ENCODE data around the gene PRDM16. TPM values are rescaled to one million over a fixed set of nuclear protein-coding genes. Genes with fewer than 3 reads are reported as not detected.

PRDM16 gene
- total and polyA plus RNA-seq, 7 donors: 0.04 to 1.2 (median 0.31) TPM

DNA sequence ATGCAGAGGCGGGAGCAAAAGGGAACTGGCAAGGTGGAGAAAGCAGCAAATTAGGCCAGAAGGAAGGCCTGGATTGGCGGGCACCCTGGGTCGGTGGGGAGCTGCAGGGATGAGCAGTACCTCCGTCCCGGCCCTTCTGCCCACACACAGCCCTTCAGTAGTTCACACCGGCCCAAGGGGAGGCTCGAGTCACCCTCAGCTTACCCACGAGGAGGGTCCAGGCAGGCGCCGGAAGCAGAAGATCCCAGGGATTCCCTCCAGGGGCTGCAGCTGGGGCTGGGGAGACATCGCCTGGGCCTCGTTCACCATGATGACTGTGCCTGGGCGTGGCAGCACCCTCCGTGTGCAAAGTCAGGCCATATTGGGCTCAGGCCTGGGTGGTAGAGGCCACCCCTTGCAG is 190.0 kb downstream of the PRDM16 start:
- no peaks in the 10 kb centered on the region for H3K9me3 ChIP-seq
- H3K27ac ChIP-seq: no peak overlapping the region
- H3K4me1 ChIP-seq: no peaks in the 10 kb centered on the region
- peaks cover 0 to 17% (median 0%) of the 10 kb centered on the region in 3 donors for H3K27me3 ChIP-seq (ENCODE audit: insufficient read depth in 3 of 3, low read length in 2 of 3)
- ATAC-seq (no peak), DNase-seq (no peak)
- H3K4me3 ChIP-seq: no peak overlapping the region
- intact Hi-C loops (cut with DNase I): no loop called here
- H3K36me3 ChIP-seq (ENCODE audit: insufficient read depth in 1 of 2, low read depth in 1 of 2): no peaks in the 10 kb centered on the region
- WGBS, 3 donors: 69 to 79% (median 72%) methylated on average over 14 of the region's 14 CpGs
- TF ChIP-seq, protein P1, sequence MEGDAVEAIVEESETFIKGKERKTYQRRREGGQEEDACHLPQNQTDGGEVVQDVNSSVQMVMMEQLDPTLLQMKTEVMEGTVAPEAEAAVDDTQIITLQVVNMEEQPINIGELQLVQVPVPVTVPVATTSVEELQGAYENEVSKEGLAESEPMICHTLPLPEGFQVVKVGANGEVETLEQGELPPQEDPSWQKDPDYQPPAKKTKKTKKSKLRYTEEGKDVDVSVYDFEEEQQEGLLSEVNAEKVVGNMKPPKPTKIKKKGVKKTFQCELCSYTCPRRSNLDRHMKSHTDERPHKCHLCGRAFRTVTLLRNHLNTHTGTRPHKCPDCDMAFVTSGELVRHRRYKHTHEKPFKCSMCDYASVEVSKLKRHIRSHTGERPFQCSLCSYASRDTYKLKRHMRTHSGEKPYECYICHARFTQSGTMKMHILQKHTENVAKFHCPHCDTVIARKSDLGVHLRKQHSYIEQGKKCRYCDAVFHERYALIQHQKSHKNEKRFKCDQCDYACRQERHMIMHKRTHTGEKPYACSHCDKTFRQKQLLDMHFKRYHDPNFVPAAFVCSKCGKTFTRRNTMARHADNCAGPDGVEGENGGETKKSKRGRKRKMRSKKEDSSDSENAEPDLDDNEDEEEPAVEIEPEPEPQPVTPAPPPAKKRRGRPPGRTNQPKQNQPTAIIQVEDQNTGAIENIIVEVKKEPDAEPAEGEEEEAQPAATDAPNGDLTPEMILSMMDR (IDR thresholded peaks at IDR 0.05): no peak

DNA sequence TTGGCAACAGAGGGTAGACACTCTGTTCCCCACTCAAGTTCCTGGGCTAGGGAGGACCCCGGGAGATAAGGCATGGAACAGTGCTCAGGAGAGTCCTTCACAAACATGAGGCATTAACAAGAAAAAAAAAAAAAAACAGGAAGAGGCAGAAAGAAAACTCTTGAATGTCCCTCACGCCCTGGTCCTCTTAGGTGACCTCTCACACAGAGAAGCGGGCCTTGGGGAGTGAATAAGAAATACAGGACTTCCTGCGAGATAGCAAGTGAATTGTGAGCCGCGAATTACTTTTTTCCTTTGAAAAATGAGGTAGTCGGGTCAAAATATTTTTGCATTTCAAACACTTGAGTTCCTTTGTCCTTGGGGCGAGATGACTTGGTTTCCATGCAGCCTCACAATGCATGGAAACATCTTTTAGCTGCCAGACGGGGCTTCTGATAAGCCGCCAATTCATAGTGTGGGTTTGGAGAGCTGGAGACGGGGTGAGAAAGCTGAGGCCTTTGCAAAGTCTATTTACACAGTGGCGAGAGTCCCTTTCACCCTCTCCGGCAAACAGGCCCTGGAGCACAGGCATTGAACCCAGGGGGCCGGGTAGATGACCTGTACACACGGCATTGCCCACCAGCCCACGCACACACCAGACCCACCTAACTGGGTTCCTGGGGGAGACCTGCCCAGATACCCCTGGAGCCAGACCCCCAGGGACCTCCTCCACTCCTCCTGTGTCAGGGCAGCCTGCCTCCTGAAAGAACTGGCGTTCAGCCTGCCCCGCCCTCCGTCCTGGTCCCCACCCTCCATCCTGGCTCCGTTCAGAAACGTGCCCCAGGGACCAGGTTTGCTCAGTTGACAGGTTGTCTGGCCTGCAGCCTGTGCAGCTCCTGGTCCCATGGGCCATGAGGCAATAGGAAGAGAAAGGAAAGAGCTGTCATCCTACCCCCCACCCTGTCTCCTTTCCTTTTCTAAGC is 192.3 kb downstream of the PRDM16 start:
- TF ChIP-seq, protein P1 (IDR thresholded peaks at IDR 0.05): no peak
- Histone ChIP-seq H3K27me3 (ENCODE audit: insufficient read depth in 3 of 3, low read length in 2 of 3) (peaks cover 0 to 20% (median 9%) of the 10 kb centered on the region in 3 donors), H3K36me3 (ENCODE audit: insufficient read depth in 1 of 2, low read depth in 1 of 2) (no peaks in the 10 kb centered on the region), H3K9me3 (no peaks in the 10 kb centered on the region), H3K4me1 (no peaks in the 10 kb centered on the region), H3K27ac (no peak overlapping the region), H3K4me3 (no peak overlapping the region)
- ATAC-seq: no peak
- WGBS, 3 donors: 65 to 76% (median 75%) methylated on average over 21 of the region's 21 CpGs
- no peak for DNase-seq
- intact Hi-C loops (cut with DNase I): no loop called here

DNA sequence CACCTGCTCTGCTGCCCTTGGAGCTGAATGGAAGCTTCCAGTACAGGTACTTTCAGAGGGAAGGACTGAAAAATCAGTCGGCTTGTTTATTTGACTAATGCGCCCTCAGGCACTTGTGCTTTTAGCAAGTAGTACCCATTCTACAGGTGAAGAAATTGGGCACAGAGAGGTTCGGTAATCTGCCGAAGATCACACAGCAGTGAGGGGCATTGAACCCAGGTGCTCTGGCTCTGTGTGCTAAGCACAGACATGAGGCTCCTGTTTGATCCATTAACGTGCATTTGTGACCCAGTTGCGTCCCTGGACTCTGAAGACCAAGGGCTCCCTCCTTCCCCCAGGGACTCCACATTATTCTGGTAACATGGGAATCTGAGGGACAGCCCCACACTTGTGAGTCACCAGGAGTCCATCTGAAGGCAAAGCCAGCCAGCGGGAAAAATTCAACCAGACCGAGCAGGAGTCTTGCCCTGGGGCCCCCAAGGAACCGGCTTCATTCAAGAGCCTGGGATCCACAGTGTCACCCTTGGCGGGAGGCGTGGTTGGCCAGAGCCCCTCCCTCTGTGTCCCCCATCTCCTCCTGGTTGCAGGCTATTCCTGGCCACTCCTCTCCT is 193.1 kb downstream of the PRDM16 start:
- no peaks in the 10 kb centered on the region for H3K36me3 ChIP-seq (ENCODE audit: insufficient read depth in 1 of 2, low read depth in 1 of 2)
- no peaks in the 10 kb centered on the region for H3K4me1 ChIP-seq
- no peaks in the 10 kb centered on the region for H3K9me3 ChIP-seq
- ATAC-seq: no peak
- no peak for DNase-seq
- 80 to 84% (median 84%) methylated on average over 11 of the region's 11 CpGs for WGBS, 3 donors
- peaks cover 0 to 20% (median 9%) of the 10 kb centered on the region in 3 donors for H3K27me3 ChIP-seq (ENCODE audit: insufficient read depth in 3 of 3, low read length in 2 of 3)
- no peak overlapping the region for H3K4me3 ChIP-seq
- TF ChIP-seq, protein P1 (IDR thresholded peaks at IDR 0.05): no peak
- intact Hi-C loops (cut with DNase I): no loop called here
- no peak overlapping the region for H3K27ac ChIP-seq

DNA sequence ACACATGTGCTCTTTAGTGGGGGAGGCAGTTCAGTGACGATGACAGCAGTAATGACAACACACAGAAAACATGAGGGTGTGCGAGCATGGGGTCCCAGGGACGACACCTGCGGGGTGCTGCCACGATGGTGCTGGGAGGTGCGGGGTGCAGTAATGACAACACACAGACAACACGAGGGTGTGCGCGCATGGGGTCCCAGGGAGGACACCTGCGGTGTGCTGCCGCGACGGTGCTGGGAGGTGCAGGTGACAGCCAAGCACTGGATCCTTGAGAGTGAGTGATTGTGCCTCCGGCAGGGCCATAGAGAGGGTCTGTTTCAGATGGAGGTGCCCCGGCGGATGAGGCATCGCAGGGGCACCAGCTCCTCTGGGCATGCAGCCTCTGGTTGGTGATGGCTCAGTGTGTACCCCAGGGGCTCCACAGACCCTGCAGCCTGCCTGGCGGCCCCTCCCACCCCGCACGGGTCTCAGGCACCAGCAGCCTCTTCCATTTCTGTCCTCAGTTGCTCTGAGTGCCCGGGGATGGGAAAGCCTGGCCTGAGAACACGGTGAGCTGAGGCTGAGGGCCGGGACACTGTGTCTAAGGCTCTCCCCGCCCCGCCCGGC is 193.8 kb downstream of the PRDM16 start:
- ATAC-seq (no peak), DNase-seq (no peak)
- H3K4me3 ChIP-seq: no peak overlapping the region
- WGBS, 3 donors: 82 to 84% (median 84%) methylated on average over 25 to 26 of the region's 26 CpGs
- TF ChIP-seq, protein P1 (IDR thresholded peaks at IDR 0.05): no peak
- peaks cover 0 to 20% (median 9%) of the 10 kb centered on the region in 3 donors for H3K27me3 ChIP-seq (ENCODE audit: insufficient read depth in 3 of 3, low read length in 2 of 3)
- no peaks in the 10 kb centered on the region for H3K36me3 ChIP-seq (ENCODE audit: insufficient read depth in 1 of 2, low read depth in 1 of 2)
- intact Hi-C loops (cut with DNase I): no loop called here
- H3K9me3 ChIP-seq: no peaks in the 10 kb centered on the region
- no peaks in the 10 kb centered on the region for H3K4me1 ChIP-seq
- no peak overlapping the region for H3K27ac ChIP-seq
